ENCODE measurements around the gene PRSS57.

GRCh38 chr19:677601-678436, 17.4 kb downstream of the PRSS57 start:
- TF ChIP-seq CTCF (IDR thresholded peaks at IDR 0.05) (no peak), POLR2A (IDR thresholded peaks at IDR 0.05) (no peak)
